ENCODE measurements around the gene TNS3. TPM values are rescaled to one million over a fixed set of nuclear protein-coding genes. Genes with fewer than 3 reads are reported as not detected.

The TNS3 gene
- total RNA-seq, 1 donor from 2014 or later, result 210 TPM

GRCh38 chr7:47226696-47227095 lies 355.2 kb downstream of the TNS3 start:
- DNase-seq (ENCODE audit: low read depth), result peak; percentile 27

GRCh38 chr7:47225387-47226131 lies 356.4 kb downstream of the TNS3 start:
- no peak for DNase-seq (ENCODE audit: low read depth)

All from renal cortical epithelial cell (primary cell).